GM12872 (cell line): ENCODE data around the gene IFI30.

ENCODE experiments used
- TF ChIP-seq, protein P1 (sequence below): IDR thresholded peaks from 3 replicates; pipeline ENCODE4 v1.5.1; 2011; ENCODE audit warnings: low read depth, mild to moderate bottlenecking, low read length, moderate library complexity; ENCODE audit not compliant: insufficient read depth

IFI30 gene

DNA sequence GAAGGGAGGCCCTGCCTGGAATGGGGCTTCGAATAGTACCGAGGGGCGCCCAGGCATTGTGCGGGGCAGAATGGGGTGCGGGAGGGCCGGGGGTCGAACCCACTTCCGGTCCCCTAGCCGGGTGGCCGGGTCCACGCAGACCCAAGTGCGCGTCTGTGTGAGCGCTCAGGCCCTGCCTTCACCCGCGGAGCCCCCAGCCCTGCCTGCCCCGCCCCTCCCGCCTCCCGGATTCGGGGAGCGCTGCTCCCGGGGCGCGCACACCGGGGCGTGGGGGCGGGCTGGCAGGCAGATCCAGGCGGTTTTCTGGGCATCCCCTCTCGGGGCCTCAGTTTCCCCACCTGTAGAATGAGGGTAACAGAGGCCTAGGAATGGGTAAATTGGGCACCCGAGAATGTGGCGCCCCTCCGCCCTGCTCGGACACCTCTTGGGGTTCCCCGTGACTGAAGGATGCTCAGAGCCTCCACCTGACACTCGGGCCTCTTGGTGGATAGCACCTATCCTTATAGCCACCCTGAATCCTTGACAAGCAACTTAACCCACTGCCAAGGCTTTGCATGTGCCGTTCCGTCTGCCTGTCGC is 20.0 kb upstream of the IFI30 start:
- TF ChIP-seq, protein P1, sequence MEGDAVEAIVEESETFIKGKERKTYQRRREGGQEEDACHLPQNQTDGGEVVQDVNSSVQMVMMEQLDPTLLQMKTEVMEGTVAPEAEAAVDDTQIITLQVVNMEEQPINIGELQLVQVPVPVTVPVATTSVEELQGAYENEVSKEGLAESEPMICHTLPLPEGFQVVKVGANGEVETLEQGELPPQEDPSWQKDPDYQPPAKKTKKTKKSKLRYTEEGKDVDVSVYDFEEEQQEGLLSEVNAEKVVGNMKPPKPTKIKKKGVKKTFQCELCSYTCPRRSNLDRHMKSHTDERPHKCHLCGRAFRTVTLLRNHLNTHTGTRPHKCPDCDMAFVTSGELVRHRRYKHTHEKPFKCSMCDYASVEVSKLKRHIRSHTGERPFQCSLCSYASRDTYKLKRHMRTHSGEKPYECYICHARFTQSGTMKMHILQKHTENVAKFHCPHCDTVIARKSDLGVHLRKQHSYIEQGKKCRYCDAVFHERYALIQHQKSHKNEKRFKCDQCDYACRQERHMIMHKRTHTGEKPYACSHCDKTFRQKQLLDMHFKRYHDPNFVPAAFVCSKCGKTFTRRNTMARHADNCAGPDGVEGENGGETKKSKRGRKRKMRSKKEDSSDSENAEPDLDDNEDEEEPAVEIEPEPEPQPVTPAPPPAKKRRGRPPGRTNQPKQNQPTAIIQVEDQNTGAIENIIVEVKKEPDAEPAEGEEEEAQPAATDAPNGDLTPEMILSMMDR, result no peak

DNA sequence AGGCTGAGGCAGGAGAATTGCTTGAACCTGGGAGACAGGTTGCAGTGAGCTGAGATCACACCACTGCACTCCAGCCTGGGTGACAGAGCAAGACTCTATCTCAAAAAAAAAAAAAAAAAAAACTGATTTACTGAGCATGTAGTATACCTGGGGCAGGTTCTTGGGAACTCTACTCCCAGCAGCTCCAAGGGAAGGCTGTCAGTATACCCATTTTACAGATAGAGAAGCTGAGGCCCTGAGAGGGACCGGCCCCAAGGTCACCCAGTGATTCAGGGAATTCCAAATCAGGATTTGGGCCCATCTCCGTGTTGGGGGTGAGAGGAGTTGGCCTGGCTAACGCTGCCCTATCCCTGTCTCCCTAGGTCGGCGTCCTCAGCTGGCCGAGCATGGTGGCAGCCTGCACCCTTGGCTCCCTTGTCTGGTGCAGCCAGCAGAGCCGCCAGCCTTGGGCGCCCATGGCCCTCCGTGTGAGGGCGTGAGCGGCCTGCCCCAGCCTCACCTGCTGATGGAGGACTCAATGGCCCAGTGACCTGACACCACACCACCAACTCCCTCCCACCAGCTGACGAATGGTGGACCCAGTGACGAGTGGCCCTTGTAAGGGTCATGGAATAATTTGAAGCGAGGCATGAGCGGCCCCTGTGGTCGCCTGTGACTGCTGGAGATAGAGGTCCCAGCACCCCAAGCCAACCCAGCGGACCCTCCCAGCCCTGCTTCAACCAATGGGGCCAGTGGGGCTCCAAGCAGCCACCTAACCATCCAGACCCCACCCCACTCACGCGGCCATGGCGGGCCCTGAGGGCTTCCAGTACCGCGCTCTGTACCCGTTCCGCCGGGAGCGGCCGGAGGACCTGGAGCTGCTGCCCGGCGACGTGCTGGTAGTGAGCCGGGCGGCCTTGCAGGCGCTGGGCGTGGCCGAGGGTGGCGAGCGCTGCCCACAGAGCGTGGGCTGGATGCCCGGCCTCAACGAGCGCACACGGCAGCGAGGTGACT is 18.2 kb upstream of the IFI30 start:
- TF ChIP-seq, protein P1, result no peak

DNA sequence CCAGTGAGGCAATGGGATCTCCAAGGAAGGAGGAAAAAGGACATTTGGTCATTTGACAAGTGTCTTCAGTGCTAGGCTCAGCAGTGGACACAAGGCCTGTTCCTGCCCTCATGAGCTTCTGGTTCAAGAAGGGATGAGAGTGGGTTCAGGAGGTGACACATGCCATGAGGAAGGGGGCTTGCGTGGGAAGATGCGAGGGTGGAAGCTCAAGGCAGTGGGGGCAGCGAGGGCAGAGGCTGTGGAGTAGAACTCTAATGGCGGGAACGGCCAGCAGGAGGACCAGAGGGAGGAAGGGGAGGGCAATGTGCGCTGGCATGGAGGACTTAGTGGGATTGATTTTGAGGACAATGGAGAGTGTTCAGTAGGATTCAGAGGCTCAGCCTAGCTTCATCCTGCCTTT is 17.3 kb upstream of the IFI30 start:
- TF ChIP-seq, protein P1, result no peak

DNA sequence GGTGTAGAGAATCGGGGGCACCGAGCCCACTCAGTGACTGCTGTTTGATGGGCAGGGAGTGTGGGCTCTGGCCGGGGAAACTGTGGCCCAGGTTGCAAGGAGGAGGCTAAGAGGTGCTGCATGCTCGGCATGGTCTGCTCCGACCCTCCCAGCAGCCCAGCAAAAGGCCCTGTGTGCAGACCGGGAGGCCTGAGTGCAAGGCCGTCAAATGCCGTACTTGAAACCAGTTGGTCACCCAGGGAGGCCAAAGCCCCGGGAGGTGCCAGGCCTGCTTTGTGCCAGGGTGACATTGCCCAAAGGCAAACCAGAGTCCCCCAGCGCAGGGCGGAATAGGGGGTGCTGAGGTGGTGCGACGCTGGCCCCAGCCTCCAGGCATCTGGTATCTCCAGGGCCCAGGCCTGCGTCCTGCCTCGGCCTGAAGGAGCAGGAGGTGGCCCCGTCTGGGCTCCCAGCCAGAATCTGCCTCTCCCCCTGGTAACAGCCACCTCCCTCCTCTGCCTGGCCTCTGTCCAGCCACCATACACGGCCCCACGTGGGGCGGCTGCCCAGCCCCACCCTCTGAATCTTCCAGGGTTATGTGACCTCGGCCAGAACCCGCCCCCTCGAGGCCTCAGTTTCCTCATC is 16.7 kb upstream of the IFI30 start:
- TF ChIP-seq, protein P1, result no peak

DNA sequence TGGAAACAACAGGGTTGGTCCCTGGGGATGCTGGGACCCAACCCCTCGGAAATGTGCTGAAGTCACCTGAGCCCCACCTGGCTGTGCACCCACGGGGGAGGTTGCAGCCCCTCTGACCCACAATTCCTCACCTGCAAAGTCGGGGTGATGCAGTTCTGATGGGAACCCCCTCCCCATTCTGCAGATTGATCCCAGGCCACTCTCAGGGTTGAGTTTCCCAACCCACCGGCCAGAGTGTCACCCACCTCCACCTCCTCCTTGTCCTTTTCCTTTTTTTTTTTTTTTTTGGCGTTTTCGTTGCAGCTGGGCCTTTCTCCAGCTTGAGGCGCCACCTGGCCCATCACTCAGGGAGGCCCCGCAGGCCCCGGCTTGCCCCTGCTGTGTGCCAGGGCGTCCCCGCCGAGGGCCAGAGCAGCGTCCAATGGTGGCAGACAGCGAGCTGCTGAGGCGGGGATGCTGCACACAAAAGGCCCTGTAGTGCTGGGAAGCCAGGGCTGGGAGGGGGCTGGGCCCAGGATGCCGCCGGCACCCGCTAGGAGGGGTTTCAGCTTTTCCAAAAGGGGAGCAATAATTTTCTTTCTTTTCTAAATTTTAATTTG is 16.0 kb upstream of the IFI30 start:
- TF ChIP-seq, protein P1, result no peak

DNA sequence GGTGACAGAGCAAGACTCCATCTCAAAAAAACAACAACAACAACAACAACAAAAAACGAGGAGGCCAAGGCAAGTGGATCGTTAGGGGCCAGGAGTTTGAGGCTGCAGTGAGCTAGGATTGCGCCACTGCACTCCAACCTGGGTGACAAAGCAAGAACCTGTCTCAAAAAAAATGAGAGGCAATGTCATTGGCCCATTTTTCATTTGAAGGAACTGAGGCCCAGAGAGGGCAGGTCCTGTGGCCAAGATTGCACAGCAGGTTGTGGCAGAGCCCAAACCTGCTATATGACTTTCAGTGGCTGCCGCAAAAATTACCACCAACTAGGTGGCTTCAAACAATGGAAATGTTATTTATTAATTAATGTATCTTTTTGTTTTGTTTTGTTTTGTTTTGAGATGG is 15.1 kb upstream of the IFI30 start:
- TF ChIP-seq, protein P1, result no peak

DNA sequence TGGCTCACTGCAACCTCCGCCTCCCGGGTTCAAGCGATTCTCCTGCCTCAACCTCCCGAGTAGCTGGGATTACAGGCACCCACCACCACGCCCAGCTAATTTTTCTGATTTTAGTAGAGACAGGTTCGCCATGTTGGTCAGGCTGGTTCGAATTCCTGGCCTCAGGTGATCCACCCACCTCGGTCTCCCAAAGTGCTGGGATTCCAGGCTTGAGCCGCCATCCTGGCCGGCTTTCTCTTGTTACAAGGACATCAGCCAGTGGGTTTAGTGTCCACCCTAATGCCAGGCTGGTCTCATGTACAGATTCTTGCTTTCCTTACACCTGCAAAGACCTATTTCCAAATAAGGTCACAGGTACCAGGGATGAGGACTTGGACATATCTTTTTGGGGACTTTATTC is 13.8 kb upstream of the IFI30 start:
- TF ChIP-seq, protein P1, result no peak
